Neural progenitor cell (in vitro differentiated cells): ENCODE results near the gene GET3. TPM values are rescaled to one million over a fixed set of nuclear protein-coding genes. Genes with fewer than 3 reads are reported as not detected.
A peak's percentile ranks its signal among the peaks of the same experiment; 100 is the strongest.

ENCODE experiments used
- DNase-seq: peaks from one replicate; pipeline ENCODE4 v3.0.0-alpha.2; 2016; ENCODE audit warnings: low spot score
- H2AFZ ChIP-seq: fragments of 200-600 bp; sonication (generic); replicated peaks from 2 replicates; pipeline ENCODE4 v1.6.1; 2016; ENCODE audit warnings: antibody characterized with exemption
- H3F3A ChIP-seq: fragments of 200-600 bp; sonication (generic); 2 replicates; pipeline ENCODE4 v1.6.1; 2016; ENCODE audit warnings: antibody characterized with exemption, low read depth
- H3K27ac ChIP-seq: fragments of 200-600 bp; sonication (generic); 2 replicates; pipeline ENCODE4 v1.5.1; 2016; ENCODE audit warnings: mild to moderate bottlenecking
- H3K27me3 ChIP-seq: fragments of 200-600 bp; sonication (generic); 2 replicates; pipeline ENCODE4 v1.6.1; 2016; ENCODE audit warnings: mild to moderate bottlenecking, moderate library complexity
- H3K36me3 ChIP-seq: fragments of 200-600 bp; sonication (generic); 2 replicates; pipeline ENCODE4 v1.5.1; 2016
- H3K4me1 ChIP-seq: fragments of 200-600 bp; sonication (generic); 2 replicates; pipeline ENCODE4 v1.6.1; 2016; ENCODE audit warnings: mixed run types
- H3K4me2 ChIP-seq: fragments of 200-600 bp; sonication (generic); 2 replicates; pipeline ENCODE4 v1.6.1; 2016
- H3K4me3 ChIP-seq: fragments of 200-600 bp; sonication (generic); 2 replicates; pipeline ENCODE4 v1.5.1; 2016
- H3K79me2 ChIP-seq: fragments of 200-600 bp; sonication (generic); 2 replicates; pipeline ENCODE4 v1.6.1; 2016; ENCODE audit warnings: low read depth
- H3K9ac ChIP-seq: fragments of 200-600 bp; sonication (generic); 2 replicates; pipeline ENCODE4 v1.6.1; 2016
- H3K9me3 ChIP-seq: fragments of 200-600 bp; sonication (generic); 2 replicates; pipeline ENCODE4 v1.5.1; 2016; ENCODE audit warnings: low read depth
- H4K20me1 ChIP-seq: fragments of 200-600 bp; sonication (generic); 2 replicates; pipeline ENCODE4 v1.6.1; 2016; ENCODE audit warnings: low read depth
- H3K27ac Mint-ChIP-seq: 3 replicates; pipeline ENCODE4 v1.8.0; 2021; ENCODE audit warnings: mixed read lengths
- H3K27me3 Mint-ChIP-seq: 2 replicates; pipeline ENCODE4 v1.8.0; 2022; ENCODE audit warnings: low read depth, mild to moderate bottlenecking, inconsistent platforms, moderate library complexity, mixed read lengths; ENCODE audit not compliant: insufficient read depth
- H3K36me3 Mint-ChIP-seq: 3 replicates; pipeline ENCODE4 v1.8.0; 2021; ENCODE audit warnings: mixed read lengths
- H3K4me1 Mint-ChIP-seq: 3 replicates; pipeline ENCODE4 v1.8.0; 2021; ENCODE audit warnings: mixed read lengths
- H3K4me3 Mint-ChIP-seq: 3 replicates; pipeline ENCODE4 v1.8.0; 2021; ENCODE audit warnings: mild to moderate bottlenecking, moderate library complexity, mixed read lengths
- H3K9me3 Mint-ChIP-seq: 3 replicates; pipeline ENCODE4 v1.8.0; 2020; ENCODE audit warnings: mixed read lengths
- CTCF ChIP-seq: fragments of 200-600 bp; sonication (generic); IDR thresholded peaks from 2 replicates; pipeline ENCODE4 v1.5.1; 2017; ENCODE audit warnings: antibody characterized with exemption, mild to moderate bottlenecking
- EZH2 ChIP-seq: fragments of 200-600 bp; sonication (generic); IDR thresholded peaks from 2 replicates; pipeline ENCODE4 v1.6.1; 2017; ENCODE audit warnings: antibody characterized with exemption, mild to moderate bottlenecking, moderate library complexity
- EZH2phosphoT487 ChIP-seq: fragments of 200-600 bp; sonication (generic); IDR thresholded peaks from 2 replicates; pipeline ENCODE4 v1.6.1; 2017; ENCODE audit warnings: antibody characterized with exemption
- total RNA-seq: library from RNA; depleted of rRNA; stranded (reverse); fragments of >200 nt; gene quantifications from 2 replicates; pipeline ENCODE4 v1.2.3, GENCODE V29; 2015; ENCODE audit warnings: low replicate concordance

GET3 gene
- total RNA-seq, 1 donor from 2014 or later: 62.9 TPM

DNA sequence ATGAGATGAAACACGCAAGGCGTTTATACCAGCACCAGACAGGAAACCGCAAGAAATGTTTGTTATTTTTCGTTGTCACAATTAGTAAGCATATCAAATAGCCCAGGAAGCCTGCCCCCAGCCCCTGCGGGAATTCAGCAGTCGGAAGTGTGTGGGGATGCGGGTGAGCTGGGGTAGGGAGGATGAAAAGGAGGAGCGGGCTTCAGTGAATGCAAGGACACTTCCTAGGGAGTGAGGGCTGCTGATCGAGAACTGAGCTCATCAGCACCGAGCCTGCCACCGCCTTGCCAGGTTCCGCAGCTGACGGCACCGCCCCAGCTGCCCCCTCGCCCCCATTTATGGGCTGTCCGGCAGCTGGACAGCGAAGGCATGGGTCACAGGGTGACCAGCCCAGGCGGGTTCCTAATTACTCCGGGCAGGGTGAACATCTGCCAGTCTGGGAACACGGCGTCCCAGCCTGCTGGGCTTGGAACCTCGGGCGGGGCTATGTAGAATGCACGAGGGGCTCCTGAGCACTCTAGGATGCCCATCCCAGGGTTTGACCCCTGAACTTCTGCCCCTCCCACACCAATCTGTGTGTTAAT lies 12.7 kb downstream of the GET3 start:
- no peak for DNase-seq
- peaks cover 5% of the 10 kb centered on the region for H3K9me3 Mint-ChIP-seq
- Histone ChIP-seq H4K20me1 (no peaks in the 10 kb centered on the region), H3K4me2 (no peak overlapping the region), H3K79me2 (no peaks in the 10 kb centered on the region), H3K27ac (no peak overlapping the region), H2AFZ (no peak overlapping the region), H3K27me3 (peaks cover 54% of the 10 kb centered on the region), H3K36me3 (no peaks in the 10 kb centered on the region), H3F3A (peaks cover 15% of the 10 kb centered on the region), H3K4me3 (no peak overlapping the region), H3K9me3 (no peaks in the 10 kb centered on the region), H3K4me1 (peaks cover 8% of the 10 kb centered on the region), H3K9ac (no peak overlapping the region)
- H3K27ac Mint-ChIP-seq: no peak overlapping the region
- H3K4me3 Mint-ChIP-seq: peak overlapping the region; percentile 42
- H3K4me1 Mint-ChIP-seq: peaks cover 4% of the 10 kb centered on the region
- H3K36me3 Mint-ChIP-seq: peaks cover 12% of the 10 kb centered on the region
- H3K27me3 Mint-ChIP-seq: peaks cover 48% of the 10 kb centered on the region
- TF ChIP-seq EZH2 (no peak), CTCF (no peak), EZH2phosphoT487 (no peak)

DNA sequence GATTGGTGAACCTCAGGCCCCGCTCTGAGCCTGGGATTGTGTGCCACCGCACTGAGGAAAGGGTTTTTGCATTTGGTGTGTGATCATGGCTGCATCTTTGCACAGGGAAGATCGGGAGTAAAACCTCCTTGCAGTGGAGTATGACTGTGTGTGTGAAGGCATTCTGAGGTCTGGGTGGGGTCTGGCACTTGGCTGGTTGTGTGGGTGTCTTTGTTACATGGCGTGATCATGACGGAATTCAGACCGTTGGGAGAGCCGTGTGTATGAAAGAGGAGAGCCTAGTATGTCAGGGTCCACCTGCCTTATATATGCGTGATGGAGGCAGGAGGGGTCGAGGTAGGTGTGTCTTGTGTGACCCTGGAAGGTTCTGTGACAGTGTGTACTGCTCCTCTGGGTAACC lies 13.6 kb downstream of the GET3 start:
- Histone ChIP-seq H2AFZ (no peak overlapping the region), H4K20me1 (no peaks in the 10 kb centered on the region), H3K4me1 (peaks cover 8% of the 10 kb centered on the region), H3K4me2 (no peak overlapping the region), H3K27me3 (peaks cover 57% of the 10 kb centered on the region), H3F3A (peaks cover 15% of the 10 kb centered on the region), H3K36me3 (no peaks in the 10 kb centered on the region), H3K9ac (no peak overlapping the region), H3K4me3 (no peak overlapping the region), H3K79me2 (no peaks in the 10 kb centered on the region), H3K27ac (no peak overlapping the region), H3K9me3 (no peaks in the 10 kb centered on the region)
- H3K27me3 Mint-ChIP-seq: peaks cover 50% of the 10 kb centered on the region
- H3K36me3 Mint-ChIP-seq: peaks cover 10% of the 10 kb centered on the region
- H3K27ac Mint-ChIP-seq: no peak overlapping the region
- peaks cover 4% of the 10 kb centered on the region for H3K4me1 Mint-ChIP-seq
- no peak for DNase-seq
- no peak overlapping the region for H3K4me3 Mint-ChIP-seq
- no peak for TF ChIP-seq CTCF
- TF ChIP-seq EZH2phosphoT487: no peak
- no peak for TF ChIP-seq EZH2
- H3K9me3 Mint-ChIP-seq: peaks cover 5% of the 10 kb centered on the region

DNA sequence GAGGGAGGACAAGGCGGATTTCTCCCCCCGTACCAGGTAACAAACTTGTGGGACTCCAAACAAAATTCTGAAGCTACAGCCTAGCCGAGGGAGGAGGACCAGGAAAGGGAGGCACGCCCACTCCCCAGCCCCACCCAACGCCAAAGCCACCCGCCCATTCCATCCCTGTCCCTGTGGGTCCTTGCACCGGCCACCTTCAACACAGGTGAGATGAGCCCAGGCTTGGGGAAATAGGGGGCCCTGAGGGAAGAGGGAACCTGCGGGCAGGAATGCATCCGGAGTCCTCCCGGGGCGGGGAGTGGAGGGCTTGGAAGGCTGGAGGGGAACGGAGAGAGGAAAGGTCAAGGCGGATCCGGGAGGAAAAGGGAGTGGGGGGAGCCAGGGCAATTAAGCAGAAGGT lies 14.3 kb downstream of the GET3 start, which contains the start of gene BEST2:
TSS of gene BEST2 (plus strand) at position 157 of the 400 bp plus-strand sequence. CDS start 802 bp downstream, outside the sequence.
- peaks cover 15% of the 10 kb centered on the region for H3F3A ChIP-seq
- no peak for DNase-seq
- H3K4me2 ChIP-seq: no peak within 1 kb of the TSS
- peaks cover 8% of the 10 kb centered on the region for H3K4me1 Mint-ChIP-seq
- TF ChIP-seq EZH2: no peak
- TF ChIP-seq EZH2phosphoT487: no peak
- no peak for TF ChIP-seq CTCF
- H3K9me3 Mint-ChIP-seq: peaks cover 5% of the 10 kb centered on the region
- H2AFZ ChIP-seq: no peak within 1 kb of the TSS
- H3K27me3 Mint-ChIP-seq: peaks cover 48% of the 10 kb centered on the region
- no peaks in the 10 kb centered on the region for H3K36me3 ChIP-seq
- H3K27me3 ChIP-seq: peaks cover 57% of the 10 kb centered on the region
- no peak within 1 kb of the TSS for H3K4me3 Mint-ChIP-seq
- no peak within 1 kb of the TSS for H3K4me3 ChIP-seq
- no peak within 1 kb of the TSS for H3K27ac ChIP-seq
- no peaks in the 10 kb centered on the region for H3K9me3 ChIP-seq
- H4K20me1 ChIP-seq: no peaks in the 10 kb centered on the region
- H3K36me3 Mint-ChIP-seq: peaks cover 10% of the 10 kb centered on the region
- no peak within 1 kb of the TSS for H3K9ac ChIP-seq
- H3K79me2 ChIP-seq: no peaks in the 10 kb centered on the region
- peaks cover 8% of the 10 kb centered on the region for H3K4me1 ChIP-seq
- no peak within 1 kb of the TSS for H3K27ac Mint-ChIP-seq
